ENCODE results near the gene PLCH1.
A peak's percentile ranks its signal among the peaks of the same experiment; 100 is the strongest.

PLCH1 gene

DNA sequence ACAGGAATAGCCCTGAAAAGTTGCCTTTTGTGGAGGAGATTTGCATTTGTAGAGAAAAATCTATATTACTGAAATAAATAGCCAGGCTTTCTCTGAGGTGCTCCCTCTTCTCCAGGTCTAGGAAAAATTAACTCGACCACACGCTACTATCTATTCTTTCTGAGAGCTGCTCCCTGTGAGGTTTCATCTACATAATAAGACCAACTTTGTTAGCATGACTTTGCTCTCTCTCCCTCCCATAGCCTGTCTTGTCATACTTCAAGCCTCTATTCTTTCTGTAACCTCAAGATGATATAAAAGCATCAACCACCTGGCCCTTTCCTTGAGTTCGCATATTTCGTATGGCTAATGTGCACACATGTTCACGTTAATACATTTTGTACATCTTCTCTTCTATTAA, 375.6 kb downstream of the PLCH1 start:
- DNase-seq = no peak

DNA sequence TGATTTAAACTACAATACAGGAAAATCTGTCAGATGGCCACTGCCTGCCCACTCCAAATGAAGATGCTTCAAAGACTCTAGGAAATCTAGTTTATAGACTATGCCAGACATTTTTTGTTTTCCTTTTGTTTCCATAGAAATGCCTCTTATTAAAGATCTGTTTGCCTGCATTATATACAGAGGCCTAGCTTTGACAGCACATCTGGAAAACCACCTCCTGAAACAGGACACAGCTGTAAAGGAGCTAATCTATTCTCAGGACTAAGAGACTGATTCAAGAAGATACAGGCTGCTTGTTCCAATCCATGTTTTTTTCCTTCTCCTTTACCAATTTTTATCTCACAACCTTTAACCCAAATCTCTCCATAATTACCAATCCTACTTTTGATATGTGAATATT, 376.1 kb downstream of the PLCH1 start:
- DNase-seq = no peak

DNA sequence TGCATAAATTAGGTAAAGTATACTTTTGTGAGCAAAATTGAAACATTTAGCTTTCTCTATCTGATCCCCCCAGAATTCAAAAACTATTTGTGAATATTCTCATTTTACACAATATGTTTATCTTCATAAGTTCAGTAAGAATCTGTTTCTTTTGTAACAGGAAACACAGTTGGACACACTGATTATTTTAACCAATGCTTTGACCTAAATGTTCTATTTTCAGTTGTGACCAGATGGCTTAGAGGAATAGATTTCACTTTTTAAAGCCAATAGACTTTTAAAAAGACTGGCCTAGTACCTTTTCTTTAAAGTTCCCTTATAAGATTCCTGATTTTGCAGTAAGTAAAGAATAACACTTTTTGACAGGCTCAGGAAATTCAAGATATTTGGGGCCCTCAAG, 377.4 kb downstream of the PLCH1 start:
- no peak for DNase-seq

DNA sequence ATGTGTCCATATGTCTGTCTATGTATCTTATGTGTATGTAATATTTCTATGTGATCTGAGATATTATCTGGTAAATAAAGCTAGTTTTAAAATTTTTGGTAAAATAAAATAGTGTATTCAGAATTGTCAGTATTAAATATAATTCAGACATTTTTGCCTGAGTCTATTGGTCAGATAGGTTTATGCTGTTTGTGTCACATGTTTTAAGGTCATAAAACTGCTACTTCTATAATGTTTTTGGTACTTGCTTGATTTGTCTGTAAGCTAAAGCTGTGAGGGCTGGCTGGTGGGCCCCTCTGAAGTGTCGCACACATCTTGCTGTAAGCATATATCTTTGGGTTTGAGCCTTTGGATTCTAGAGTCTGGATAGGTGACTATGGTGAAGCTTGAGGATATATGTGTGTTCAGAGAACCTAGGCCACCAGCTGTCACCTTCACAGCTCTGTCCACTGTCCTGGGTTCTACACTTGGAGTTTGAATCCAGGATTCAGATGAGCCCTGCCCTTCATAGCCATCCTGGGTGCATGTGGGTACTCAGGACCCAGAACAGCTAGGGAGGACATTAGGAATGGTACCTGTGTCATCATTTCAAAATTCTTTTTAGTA, 379.6 kb downstream of the PLCH1 start:
- DNase-seq = no peak

DNA sequence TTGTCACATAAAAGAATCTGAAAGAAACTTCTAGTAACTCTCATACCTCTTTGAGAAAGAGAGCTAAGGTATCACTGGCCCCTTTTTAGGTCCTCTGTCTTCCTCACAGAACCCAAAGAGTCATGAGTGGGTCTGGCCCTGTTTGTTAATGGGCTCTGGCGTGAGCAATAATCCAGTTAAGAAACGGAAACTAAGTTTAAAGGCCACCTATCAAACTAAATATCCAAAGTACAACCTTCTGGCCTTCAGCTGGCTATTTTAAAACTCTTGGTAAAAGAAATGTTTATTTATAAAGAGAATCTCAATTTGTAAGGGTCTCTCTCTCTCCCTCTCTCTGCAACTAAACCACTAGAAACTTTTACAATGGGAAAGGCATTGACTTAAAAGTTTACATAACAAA, 380.4 kb downstream of the PLCH1 start:
- no peak for DNase-seq

DNA sequence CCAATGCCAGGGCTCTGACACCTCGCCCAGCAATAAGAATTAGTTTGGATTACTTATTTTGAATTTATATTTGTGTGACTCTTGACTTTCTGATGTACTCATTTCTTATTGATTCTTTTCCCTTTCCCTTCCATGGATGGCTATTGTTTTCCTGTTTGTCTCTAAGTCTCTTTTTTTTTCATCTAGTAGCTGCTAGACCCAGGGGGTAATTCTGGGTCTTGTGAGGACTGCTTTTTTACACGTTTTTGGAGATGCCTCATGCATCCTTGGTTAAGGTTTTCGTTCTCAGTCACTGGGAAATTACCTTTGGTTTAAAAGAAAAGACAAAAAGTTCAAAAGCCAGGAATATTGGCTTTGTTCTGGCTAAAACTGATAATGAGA, 381.2 kb downstream of the PLCH1 start:
- DNase-seq = no peak

DNA sequence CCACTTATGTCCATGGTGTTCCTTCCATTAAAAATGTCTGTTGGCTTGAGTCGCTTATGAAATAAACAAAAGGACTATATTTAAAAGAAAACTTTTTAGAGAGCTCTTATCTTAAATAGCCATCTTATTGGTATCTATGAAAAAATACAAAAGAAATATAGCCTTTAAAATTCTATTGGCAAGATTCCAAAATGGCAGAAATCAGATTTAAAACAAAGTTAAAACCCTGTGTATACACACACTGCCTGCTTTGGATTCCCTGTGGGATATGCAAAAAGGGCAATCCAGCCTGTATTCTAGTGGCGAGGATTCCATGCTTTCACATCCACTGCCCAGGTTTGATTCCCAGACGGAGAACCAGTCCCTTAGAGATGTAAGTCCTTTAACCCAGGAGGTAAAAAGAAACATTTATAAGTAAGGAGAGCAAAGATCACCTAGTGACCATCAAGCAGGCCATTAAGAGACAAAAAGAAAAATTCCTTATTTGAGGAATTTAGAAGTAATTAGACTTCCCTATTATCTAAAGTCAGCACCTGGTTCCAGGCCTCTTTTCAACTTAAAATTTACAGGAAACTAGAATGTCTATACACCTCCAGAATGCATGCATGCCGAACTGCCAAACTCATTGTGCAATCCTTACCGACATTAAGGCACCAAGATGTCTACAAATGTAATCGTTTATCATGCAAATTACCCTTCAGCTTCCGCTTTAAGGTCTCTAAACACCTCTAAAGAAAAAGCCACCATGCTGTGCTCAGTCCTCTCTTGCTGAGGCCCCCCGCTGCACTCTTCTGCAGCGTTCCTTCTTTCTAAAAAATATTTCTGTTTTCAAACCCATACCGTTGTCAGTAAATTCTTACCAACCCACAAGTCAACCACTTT, 381.8 kb downstream of the PLCH1 start:
- peak; percentile 7 for DNase-seq

DNA sequence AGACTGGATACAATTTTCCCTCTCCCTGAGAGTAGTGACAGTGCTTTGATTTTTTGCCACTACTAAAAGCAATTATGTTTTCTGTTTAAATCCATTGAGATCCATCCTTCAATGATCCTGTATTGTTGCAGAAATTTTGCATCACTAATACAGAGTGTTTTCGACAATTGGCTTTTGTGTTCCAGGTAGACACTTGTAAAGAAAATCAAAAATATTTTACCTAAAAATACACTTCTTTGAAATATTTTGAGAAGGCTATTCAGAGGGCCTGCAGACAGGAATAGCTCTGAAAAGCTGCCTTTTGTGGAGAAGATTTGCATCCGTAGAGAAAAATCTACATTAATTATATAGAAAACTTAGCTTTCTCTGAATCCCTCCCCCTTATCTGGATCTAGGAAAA, 384.6 kb downstream of the PLCH1 start:
- DNase-seq = no peak

DNA sequence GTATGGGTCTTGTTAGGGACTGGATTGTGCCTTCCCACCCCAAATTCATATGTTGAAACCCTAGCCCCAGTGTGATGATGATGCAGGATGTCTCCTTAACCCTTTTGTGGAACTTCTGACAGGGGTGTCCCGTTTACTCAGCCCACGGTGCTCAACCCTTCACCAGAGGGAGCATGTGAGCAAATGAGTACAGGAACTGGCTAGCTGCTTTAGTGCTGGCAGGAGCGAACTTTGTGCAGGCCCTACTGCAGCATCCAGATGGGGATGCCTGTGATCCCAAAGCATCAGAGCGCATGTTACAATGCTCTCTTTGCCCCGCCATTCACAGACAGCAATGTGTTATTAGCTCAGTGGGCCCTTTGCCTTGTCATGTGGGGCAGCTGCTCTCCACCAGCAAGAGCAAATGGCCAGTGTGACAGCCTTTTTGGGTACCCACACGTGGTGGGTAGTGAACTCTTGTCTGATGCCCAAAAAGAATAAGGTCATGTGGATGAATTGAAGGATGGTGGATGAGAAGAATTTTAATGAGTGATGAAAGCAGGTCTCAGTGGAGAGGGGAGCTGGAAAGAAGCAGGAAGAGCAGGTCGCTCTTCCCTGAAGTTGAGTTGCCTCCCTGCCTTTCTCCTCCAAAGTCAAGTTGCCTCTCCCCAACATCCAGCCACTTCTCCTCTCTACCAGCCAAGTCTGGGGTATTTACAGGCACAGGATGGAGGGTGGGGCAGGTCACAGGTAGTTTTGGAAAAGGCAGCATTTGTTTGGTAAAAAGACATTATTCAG, 388.1 kb downstream of the PLCH1 start:
- no peak for DNase-seq

DNA sequence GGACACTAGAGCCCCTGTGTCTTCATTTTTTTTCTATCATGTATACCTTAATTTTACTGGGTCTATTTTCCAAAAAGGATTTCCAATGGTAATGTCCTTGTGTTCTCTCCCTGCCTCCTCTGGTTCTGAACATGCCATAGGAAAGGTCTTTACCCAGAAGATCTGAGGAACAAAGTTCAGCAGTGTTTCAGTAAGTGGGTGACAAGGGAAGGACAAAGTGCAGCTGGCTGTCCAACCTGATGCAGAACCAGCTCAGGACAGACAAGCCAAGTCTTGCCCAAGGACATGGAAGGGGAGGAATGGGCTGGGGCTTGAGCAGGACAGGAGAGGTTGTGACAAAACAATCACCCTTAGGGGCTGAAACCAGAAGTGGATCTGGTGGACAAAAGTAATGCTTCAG, 390.2 kb downstream of the PLCH1 start:
- DNase-seq = no peak

DNA sequence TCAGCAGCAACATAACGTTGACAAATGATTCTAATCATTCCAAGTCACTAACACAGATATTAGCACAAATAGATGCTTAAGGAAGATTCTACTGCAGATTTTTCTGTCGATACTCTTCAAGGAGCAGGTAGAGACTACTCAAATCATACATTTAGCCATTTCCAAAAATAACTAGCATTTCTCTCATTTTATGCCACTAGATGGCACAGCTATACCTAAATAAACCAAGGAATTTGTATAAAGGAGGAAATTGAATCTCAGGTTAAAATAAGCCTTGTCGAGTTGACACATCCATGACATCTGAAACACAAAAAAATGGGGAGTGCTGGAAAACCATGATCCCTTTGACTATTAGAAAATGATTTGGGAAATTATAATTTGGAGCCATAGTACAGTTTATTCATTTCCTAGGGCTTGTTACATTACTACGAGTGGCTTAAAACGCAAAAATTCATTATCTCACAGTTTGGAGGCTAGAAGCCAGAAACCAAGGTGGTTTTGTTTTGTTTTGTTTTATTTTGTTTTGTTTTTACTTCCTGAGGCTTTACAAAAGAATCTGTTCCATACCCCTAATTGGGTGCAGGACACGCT, 391.9 kb downstream of the PLCH1 start:
- peak; percentile 27 for DNase-seq

DNA sequence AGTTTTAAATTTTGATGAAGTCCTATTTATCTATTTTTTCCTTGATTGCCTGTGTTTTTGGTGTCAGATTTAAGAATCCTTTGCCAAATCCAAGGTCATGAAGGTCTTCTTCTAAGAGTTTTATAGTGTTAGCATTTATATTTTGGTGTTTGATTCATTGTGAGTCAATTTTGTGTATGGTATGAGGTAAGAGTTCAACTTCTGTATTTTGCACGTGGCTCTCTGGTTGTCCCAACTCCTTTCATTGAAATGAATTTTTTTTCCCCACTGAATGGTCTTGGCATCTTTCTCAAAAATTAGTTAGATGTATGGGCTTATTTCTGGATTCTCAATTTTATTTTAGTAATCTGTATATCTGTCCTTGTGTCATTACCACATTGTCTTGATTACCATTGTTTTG, 394.3 kb downstream of the PLCH1 start:
- no peak for DNase-seq

DNA sequence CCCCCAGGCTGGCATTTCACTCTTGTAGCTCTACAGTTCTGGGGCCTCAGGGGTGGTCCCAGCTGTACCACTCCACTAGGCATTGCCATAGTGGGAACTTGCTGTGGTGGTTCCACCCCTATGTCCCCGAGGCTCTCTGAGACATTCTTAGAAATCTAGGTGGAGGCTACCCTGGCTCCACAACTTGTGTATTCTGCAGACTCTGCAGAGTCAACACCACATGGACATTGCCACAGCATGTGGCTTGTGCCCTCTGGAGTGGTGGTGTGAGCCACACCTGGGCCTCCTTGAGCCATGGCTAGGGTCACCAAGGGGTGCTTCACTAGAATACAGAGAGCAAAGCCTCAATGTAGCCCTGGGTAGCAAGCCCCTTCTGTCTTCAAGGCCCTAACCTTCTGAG, 397.0 kb downstream of the PLCH1 start:
- DNase-seq = no peak

DNA sequence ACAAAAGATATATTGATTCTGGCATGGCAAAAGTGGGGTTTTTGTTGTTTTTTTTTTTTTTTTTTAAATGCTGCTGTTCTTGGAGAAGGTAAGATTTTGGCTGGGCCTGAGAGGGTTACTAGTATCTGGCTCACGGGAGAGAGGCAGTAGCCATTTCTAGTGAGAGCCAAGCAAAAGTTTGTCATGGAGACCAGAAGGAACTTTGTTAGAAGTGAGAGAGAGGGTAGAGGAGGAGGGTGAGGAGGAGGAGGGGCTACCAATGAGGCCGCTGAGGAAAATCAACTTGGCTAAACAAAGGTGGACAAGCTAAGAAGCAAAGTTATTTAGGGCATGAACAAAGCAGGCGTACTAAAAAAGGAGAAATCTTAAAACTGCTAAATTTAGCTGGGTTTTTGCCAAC, 402.5 kb downstream of the PLCH1 start:
- DNase-seq = no peak

DNA sequence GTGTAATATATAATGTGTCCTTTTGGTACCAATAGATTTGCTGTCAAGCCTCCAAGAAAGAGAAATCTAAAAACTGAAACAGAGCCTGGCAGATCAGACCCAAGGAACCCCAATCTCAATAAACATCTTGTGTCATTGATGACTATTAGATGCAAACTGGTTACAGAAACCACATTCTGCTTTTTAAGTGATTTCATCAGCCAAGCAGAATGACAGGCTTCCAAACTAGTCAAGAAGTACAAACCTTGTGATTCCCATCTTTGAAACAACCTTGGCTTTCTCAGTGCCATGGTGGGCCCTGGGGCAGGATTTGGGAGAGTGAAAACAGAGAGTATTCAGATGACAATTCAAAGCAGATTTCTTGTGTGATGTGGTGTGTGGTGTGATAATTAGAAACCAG, 405.8 kb downstream of the PLCH1 start:
- DNase-seq = no peak

DNA sequence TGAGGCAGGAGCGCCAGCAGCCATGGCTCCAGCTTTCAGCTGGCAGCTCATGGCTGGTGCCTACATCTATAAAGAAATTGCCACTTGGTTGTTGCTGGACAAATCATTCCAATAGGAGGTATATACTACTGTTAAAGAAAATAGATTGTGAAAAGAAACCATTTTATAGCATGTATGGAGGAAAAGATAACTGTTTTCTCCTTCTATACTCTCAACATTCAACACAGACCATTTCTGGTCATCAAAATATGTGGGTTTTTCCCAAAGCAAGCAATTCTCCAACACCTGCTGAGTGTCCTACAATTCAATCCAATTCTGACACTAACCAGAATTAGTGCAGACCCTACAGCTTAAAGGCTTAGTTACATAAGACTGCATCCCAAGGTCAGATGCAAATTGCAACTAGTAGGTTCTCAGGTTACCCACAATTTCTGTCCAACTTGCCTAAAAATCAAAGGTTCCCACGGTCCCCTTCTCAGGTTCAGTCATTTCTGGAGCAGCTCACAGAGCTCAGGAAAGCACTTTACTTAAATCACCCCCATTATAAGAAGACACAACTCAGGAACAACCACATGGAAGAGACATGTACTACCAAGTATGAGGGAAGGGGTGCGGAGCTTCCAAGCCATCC, 409.0 kb downstream of the PLCH1 start:
- DNase-seq = no peak

DNA sequence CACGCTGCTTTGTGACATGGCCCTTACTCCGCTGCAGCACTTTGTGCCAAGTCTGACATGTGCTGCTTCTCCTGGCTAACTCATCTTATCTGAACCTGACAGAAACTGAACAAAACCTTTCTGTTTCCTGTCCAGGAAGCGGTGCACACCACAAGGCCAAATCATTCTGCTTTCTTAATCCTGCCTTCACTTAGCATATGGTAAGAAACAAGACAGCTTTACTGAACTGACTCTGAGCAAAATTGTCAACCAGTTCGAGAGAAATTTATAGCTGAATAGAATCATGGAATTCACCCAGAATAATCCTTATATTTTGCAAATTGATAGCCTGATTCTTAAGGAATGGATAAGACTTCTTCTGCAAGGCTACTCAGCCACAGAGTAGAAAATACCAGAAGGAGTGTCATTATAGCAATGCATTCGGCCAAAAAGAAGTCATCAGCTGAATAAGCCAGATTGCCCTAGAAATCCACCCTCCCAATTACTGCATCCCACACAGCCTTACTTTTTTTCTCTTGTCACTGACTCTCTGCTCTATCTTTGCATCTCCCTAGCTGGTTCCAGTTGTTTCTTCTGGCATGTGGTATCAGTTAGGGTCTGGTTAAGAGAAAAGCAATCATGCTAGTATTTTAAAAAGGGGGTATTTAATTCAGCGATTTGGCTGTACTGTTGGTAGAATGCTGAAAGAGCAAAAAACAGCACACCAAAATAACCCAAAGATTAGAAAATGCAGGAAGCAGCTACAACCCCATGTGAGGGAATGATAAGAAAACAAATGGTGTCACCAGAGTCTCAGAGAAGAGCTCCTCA, 409.8 kb downstream of the PLCH1 start:
- no peak for DNase-seq

DNA sequence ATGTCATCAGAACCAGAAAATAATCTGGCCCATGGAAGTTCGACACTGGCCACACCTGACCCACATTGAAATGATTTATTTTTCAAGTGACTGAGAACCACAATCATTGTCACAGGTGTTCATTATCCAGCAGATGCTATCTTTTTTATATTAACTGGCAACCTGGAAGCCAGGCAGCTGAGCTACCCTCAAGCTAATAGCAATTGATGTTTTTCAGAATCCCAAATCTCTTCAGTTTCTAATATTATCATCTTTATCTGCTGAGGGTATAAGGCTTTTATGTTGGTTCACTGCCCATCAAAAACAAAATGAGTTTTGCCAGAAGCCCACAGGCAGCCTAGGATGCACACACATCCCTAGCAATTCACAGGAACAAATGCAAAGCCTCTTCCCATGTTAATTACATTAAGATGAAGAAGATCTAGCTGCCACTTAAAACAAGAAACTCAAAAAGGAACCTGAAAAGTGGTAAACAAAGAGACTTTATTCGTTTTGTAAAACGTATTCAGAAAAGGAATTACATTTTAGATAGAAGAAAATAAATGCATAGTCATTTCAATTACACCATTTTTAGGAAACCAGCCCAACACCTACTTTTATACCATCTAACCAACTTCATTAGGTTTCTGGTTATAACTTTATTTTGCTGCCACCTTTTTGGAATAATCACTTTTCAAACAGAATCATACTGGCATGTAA, 410.5 kb downstream of the PLCH1 start:
- no peak for DNase-seq

DNA sequence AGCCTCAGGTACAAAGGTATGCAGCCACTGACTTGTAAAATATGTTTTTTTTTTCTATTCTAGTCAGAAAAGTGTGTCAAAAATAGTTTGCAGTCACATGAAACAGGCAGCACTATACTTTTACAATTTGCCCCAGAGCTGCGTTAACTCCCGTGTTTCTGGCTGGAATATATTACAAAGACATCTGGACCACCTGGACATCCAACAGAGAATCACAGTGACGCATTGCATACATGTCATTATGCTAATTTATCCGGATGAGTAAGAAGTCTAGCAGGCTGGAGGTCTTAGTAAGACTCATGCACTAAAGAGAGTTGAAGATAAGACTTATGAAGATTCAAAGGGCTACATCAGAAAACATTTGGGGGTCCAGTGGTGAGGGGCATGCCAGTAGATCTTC, 412.2 kb downstream of the PLCH1 start:
- DNase-seq = no peak

DNA sequence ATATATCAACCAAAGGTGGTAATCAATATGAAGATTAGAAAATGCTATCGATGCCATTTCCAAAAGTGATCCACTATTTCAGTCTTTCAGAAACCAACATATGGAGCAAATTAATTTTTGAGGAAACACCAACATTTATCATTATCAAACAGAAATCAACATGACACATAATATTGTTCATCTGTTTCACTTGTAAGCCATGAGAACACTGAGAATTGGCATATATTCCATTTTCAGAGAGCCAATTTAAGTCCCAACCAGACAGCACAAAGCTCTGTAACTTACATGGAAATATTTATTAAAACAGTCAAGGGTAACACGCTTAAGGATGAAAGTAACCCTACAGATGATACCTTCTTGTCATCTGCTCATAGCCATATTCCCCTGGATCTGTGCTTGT, 413.8 kb downstream of the PLCH1 start:
- no peak for DNase-seq

DNA sequence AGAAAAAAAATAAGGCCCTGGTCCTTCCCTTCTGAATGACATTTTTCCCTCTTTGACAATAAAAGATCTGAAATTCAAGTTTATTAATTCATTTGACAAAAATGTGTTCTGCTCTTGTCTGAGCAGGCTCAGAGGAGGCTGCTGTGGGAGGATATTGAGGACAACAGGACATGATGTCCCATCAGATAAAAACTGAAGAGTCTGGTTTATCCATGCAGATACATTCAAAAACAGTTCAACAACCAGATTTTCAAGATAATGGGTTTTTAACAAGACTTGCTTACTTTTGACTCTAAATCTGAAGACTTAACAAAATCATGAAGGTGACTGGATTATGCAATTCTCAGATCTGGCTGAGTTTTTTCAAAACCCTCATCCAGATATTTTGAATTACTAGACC, 414.5 kb downstream of the PLCH1 start:
- no peak for DNase-seq

Measured in NCI-H146 (cell line).